LNCaP clone FGC (cell line): ENCODE measurements around the gene NEDD4L.

Experiments used
- DNase-seq: peaks from one replicate; pipeline ENCODE4 v3.0.0-alpha.2; 2011; ENCODE audit warnings: low read depth
- H3K4me3 ChIP-seq: 2 replicates; pipeline ENCODE4 v1.5.1; 2011; ENCODE audit warnings: mild to moderate bottlenecking, low read depth, low read length, control low read depth
- TF ChIP-seq, protein P1 (sequence below): IDR thresholded peaks from 2 replicates; pipeline ENCODE4 v1.5.1; 2012; ENCODE audit warnings: mild to moderate bottlenecking; ENCODE audit not compliant: control insufficient read depth, insufficient read depth; ENCODE audit errors: extremely low read depth

The NEDD4L gene

GRCh38 chr18:58242968-58243367 is 198.9 kb downstream of the NEDD4L start:
- no peak overlapping the region for H3K4me3 ChIP-seq
- DNase-seq = no peak
- TF ChIP-seq, protein P1, sequence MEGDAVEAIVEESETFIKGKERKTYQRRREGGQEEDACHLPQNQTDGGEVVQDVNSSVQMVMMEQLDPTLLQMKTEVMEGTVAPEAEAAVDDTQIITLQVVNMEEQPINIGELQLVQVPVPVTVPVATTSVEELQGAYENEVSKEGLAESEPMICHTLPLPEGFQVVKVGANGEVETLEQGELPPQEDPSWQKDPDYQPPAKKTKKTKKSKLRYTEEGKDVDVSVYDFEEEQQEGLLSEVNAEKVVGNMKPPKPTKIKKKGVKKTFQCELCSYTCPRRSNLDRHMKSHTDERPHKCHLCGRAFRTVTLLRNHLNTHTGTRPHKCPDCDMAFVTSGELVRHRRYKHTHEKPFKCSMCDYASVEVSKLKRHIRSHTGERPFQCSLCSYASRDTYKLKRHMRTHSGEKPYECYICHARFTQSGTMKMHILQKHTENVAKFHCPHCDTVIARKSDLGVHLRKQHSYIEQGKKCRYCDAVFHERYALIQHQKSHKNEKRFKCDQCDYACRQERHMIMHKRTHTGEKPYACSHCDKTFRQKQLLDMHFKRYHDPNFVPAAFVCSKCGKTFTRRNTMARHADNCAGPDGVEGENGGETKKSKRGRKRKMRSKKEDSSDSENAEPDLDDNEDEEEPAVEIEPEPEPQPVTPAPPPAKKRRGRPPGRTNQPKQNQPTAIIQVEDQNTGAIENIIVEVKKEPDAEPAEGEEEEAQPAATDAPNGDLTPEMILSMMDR = no peak

DNA sequence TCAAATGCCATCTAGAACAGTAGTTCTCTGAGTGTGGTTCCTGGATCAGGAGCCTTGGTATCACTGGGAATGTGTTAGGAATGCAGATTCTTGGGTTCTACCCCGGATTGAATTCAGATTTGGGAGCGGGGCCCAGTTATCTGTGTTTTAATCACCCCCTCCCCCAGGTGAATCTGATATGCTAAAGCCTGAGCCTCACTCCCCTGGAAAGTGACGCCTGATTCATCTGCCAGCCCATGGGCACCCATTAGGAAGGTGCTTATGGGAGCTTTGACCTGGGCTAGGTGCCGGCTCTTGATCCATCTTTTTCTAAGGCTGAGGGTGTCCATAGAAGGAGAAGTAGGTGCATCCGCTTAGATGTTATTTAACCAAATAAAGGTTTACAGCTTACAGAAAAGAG is 199.4 kb downstream of the NEDD4L start:
- H3K4me3 ChIP-seq = no peak overlapping the region
- TF ChIP-seq, protein P1 = no peak
- no peak for DNase-seq

GRCh38 chr18:58247363-58247834 is 203.4 kb downstream of the NEDD4L start:
- TF ChIP-seq, protein P1 = no peak
- H3K4me3 ChIP-seq = no peak overlapping the region
- DNase-seq = no peak

DNA sequence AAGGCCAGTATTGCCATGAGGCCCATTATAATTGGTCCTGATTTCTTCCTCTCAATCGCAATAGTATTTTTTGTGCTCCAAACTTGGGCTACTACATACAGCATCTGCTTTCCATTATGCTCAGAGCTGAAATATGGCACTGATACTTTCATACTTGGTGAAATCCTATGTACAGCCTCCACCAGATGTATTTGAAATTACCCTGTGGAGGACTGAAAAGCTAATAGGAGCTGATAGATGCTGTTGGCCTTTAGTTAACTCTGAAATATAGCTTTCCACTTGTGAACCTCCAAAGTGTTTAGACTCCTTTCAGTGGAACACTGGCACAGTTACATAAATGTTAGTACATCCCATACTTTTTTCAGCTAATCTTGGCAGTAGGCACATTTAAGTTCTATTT is 205.7 kb downstream of the NEDD4L start:
- DNase-seq = no peak
- TF ChIP-seq, protein P1 = no peak

GRCh38 chr18:58251416-58251815 is 207.4 kb downstream of the NEDD4L start:
- DNase-seq = no peak
- TF ChIP-seq, protein P1 = no peak
- H3K4me3 ChIP-seq = no peak overlapping the region

More for the DNA sequence above, 205.7 kb downstream of the NEDD4L start:
- H3K4me3 ChIP-seq = no peak overlapping the region

DNA sequence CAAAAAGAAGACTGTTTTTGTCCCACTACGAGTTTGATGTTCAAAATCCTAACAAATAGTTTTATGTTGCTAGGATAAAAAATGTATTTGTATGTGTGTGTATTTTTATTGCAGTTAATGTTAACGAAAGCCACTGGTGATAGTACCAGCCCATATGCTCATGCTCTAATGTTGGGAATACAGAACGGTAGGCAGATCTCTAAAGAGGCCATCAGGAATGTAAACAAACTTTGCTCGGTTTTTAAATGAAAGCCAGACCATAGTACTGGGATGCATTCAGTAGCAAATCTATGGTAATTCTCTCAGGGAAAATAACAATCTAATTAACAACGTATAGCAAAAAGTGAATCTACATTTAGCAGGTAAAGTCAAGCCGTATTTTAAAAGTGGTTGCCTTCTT is 208.1 kb downstream of the NEDD4L start:
- no peak for DNase-seq
- TF ChIP-seq, protein P1 = no peak
- no peak overlapping the region for H3K4me3 ChIP-seq

- H3K4me3 ChIP-seq = no peak overlapping the region
- TF ChIP-seq, protein P1 = no peak
- DNase-seq = no peak
Observed at GRCh38 chr18:58253318-58253717, 209.3 kb downstream of the NEDD4L start.
